ENCODE data around the gene KIF5B. TPM values are rescaled to one million over a fixed set of nuclear protein-coding genes. Genes with fewer than 3 reads are reported as not detected.

Gene KIF5B
- total and polyA plus RNA-seq, 9 of the 15 experiments (the other 6 are each of a cell fraction or from before 2014, with no cell fraction given) = 24.4 to 94.4 (median 68.9) TPM

DNA sequence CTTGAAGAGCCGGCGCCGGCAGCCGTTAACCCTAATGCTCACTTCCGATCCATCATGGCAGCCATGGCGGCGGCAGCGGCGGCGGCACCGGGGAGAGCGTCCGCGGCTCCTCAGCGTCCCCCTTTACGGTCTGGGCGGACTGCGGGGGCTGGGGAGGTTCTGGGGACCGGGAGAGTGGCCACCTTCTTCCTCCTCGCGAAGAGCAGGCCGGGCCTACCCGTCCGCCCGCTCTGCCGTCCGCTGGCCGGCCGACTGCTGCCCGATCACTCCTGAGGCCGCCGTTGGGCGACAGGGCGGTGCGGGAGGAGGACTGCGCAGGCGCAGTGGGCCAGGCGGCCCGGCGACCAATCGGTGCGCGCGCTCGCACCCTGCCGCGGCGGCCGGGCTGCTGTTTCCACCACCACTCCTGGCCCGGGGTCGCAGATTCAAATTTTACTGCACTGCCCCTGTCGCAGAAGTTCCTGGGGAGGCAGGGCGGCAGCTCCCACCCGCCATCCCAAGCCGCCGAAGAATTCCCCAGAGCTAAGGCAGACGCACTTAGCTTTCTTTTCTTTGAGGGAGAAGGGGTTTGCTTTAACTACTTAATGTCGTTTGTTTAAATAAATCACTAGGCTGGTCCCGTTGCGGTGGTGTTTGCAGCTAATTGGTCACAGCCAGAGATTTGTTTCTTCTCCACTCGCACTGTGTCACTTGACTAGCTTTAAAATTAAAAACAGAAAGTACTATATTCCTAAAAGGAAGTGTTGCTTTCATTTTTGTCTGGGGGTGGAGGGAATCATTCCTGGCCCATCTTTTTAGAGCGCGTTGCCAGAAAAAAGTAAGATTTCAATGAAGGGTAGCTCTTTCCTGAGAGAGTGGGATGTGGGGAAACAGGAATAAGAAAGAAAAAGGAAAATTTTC, at the start of gene KIF5B (continued):
- TF ChIP-seq, protein P1, sequence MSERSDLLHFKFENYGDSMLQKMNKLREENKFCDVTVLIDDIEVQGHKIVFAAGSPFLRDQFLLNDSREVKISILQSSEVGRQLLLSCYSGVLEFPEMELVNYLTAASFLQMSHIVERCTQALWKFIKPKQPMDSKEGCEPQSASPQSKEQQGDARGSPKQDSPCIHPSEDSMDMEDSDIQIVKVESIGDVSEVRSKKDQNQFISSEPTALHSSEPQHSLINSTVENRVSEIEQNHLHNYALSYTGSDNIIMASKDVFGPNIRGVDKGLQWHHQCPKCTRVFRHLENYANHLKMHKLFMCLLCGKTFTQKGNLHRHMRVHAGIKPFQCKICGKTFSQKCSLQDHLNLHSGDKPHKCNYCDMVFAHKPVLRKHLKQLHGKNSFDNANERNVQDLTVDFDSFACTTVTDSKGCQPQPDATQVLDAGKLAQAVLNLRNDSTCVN (CRISPR knock-in tag; IDR thresholded peaks at IDR 0.05) = 0 out of 2 replicates have a peak, but pooled peaks have one; percentile 10
- TF ChIP-seq CC2D1A (IDR thresholded peaks at IDR 0.05) (no peak), KAT8 (IDR thresholded peaks at IDR 0.05; ENCODE audit: low read depth) (no peak), KDM2B (CRISPR knock-in tag; IDR thresholded peaks at IDR 0.05) (no peak), ZNF311 (CRISPR knock-in tag; IDR thresholded peaks at IDR 0.05) (0 out of 2 replicates have a peak, but pooled peaks have one; percentile 54), THRAP3 (IDR thresholded peaks at IDR 0.05; ENCODE audit: borderline replicate concordance) (no peak), TBP (optimal IDR thresholded peaks at IDR 0.05; ENCODE audit: low read depth, low read length) (peak; percentile 90), JUN (IDR thresholded peaks at IDR 0.05; ENCODE audit: borderline replicate concordance, low read depth, low read length) (no peak), JUN (CRISPR knock-in tag; IDR thresholded peaks at IDR 0.05; ENCODE audit: borderline replicate concordance) (no peak), ZNF384 (IDR thresholded peaks at IDR 0.05; ENCODE audit: low read depth, low read length) (no peak), NELFE (IDR thresholded peaks at IDR 0.05; ENCODE audit: insufficient read depth, insufficient read length) (no peak), ZNF224 (CRISPR knock-in tag; IDR thresholded peaks at IDR 0.05) (no peak), PRMT5 (CRISPR knock-in tag; IDR thresholded peaks at IDR 0.05) (no peak), ELF1 (tag; IDR thresholded peaks at IDR 0.05) (no peak), ZNF696 (CRISPR knock-in tag; conservative IDR thresholded peaks at IDR 0.05) (no peak)
- TF ChIP-seq, protein P2, sequence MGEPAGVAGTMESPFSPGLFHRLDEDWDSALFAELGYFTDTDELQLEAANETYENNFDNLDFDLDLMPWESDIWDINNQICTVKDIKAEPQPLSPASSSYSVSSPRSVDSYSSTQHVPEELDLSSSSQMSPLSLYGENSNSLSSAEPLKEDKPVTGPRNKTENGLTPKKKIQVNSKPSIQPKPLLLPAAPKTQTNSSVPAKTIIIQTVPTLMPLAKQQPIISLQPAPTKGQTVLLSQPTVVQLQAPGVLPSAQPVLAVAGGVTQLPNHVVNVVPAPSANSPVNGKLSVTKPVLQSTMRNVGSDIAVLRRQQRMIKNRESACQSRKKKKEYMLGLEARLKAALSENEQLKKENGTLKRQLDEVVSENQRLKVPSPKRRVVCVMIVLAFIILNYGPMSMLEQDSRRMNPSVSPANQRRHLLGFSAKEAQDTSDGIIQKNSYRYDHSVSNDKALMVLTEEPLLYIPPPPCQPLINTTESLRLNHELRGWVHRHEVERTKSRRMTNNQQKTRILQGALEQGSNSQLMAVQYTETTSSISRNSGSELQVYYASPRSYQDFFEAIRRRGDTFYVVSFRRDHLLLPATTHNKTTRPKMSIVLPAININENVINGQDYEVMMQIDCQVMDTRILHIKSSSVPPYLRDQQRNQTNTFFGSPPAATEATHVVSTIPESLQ (CRISPR knock-in tag; IDR thresholded peaks at IDR 0.05) = peak; percentile 67; the same call in 1 of the 2 replicates
- TF ChIP-seq, protein P3, sequence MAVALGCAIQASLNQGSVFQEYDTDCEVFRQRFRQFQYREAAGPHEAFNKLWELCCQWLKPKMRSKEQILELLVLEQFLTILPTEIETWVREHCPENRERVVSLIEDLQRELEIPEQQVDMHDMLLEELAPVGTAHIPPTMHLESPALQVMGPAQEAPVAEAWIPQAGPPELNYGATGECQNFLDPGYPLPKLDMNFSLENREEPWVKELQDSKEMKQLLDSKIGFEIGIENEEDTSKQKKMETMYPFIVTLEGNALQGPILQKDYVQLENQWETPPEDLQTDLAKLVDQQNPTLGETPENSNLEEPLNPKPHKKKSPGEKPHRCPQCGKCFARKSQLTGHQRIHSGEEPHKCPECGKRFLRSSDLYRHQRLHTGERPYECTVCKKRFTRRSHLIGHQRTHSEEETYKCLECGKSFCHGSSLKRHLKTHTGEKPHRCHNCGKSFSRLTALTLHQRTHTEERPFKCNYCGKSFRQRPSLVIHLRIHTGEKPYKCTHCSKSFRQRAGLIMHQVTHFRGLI (CRISPR knock-in tag; IDR thresholded peaks at IDR 0.05) = no peak
- TF ChIP-seq, protein P4, sequence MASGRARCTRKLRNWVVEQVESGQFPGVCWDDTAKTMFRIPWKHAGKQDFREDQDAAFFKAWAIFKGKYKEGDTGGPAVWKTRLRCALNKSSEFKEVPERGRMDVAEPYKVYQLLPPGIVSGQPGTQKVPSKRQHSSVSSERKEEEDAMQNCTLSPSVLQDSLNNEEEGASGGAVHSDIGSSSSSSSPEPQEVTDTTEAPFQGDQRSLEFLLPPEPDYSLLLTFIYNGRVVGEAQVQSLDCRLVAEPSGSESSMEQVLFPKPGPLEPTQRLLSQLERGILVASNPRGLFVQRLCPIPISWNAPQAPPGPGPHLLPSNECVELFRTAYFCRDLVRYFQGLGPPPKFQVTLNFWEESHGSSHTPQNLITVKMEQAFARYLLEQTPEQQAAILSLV (tag; IDR thresholded peaks at IDR 0.05) = no peak
- TF ChIP-seq, protein P5, sequence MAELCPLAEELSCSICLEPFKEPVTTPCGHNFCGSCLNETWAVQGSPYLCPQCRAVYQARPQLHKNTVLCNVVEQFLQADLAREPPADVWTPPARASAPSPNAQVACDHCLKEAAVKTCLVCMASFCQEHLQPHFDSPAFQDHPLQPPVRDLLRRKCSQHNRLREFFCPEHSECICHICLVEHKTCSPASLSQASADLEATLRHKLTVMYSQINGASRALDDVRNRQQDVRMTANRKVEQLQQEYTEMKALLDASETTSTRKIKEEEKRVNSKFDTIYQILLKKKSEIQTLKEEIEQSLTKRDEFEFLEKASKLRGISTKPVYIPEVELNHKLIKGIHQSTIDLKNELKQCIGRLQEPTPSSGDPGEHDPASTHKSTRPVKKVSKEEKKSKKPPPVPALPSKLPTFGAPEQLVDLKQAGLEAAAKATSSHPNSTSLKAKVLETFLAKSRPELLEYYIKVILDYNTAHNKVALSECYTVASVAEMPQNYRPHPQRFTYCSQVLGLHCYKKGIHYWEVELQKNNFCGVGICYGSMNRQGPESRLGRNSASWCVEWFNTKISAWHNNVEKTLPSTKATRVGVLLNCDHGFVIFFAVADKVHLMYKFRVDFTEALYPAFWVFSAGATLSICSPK (IDR thresholded peaks at IDR 0.05; ENCODE audit: borderline replicate concordance) = no peak
- TF ChIP-seq, protein P6, sequence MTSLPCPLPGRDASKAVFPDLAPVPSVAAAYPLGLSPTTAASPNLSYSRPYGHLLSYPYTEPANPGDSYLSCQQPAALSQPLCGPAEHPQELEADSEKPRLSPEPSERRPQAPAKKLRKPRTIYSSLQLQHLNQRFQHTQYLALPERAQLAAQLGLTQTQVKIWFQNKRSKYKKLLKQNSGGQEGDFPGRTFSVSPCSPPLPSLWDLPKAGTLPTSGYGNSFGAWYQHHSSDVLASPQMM (CRISPR knock-in tag; IDR thresholded peaks at IDR 0.05) = no peak

Measured in K562 (cell line).